ENCODE data around the gene RBL2. TPM values are rescaled to one million over a fixed set of nuclear protein-coding genes. Genes with fewer than 3 reads are reported as not detected.

Gene RBL2
- total and polyA plus RNA-seq, 7 donors: 25.0 to 113 (median 74.9) TPM

DNA sequence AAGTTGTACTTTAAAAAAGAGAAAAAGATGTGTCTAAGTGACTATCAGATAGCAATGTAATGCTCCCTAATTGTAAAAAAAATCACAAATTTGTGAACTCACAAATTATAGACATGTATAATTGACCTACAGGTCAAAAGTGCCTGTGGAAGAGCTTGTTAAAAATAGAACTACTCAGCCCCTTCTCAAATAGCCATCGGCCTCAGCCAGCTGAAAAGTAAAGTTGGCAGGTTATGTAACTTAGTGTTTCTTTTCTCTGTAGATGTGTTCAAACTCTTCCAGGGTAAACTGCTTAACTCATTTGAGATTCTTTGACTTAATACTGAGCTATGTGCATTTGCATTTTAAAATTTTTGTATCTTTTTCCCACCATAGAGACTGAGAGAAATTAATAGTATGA lies 55.5 kb downstream of the RBL2 start:
- H3K4me3 ChIP-seq: no peak overlapping the region
- no peaks in the 10 kb centered on the region for H3K4me1 ChIP-seq
- TF ChIP-seq POLR2AphosphoS5 (IDR thresholded peaks at IDR 0.05): no peak
- TF ChIP-seq, protein P1, sequence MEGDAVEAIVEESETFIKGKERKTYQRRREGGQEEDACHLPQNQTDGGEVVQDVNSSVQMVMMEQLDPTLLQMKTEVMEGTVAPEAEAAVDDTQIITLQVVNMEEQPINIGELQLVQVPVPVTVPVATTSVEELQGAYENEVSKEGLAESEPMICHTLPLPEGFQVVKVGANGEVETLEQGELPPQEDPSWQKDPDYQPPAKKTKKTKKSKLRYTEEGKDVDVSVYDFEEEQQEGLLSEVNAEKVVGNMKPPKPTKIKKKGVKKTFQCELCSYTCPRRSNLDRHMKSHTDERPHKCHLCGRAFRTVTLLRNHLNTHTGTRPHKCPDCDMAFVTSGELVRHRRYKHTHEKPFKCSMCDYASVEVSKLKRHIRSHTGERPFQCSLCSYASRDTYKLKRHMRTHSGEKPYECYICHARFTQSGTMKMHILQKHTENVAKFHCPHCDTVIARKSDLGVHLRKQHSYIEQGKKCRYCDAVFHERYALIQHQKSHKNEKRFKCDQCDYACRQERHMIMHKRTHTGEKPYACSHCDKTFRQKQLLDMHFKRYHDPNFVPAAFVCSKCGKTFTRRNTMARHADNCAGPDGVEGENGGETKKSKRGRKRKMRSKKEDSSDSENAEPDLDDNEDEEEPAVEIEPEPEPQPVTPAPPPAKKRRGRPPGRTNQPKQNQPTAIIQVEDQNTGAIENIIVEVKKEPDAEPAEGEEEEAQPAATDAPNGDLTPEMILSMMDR (IDR thresholded peaks at IDR 0.05): no peak
- no peak for TF ChIP-seq POLR2A (IDR thresholded peaks at IDR 0.05)
- no peak for TF ChIP-seq EP300 (IDR thresholded peaks at IDR 0.05)
- no peak overlapping the region for H3K27ac ChIP-seq
- no peak for DNase-seq
- H3K9me3 ChIP-seq: no peaks in the 10 kb centered on the region
- 92 to 98% methylated on average over 1 of the region's 1 CpG for WGBS, 2 donors
- H3K27me3 ChIP-seq: no peaks in the 10 kb centered on the region
- peaks cover 12 to 94% (median 33%) of the 10 kb centered on the region in 4 donors for H3K36me3 ChIP-seq
- intact Hi-C loops (cut with DNase I): no loop called here

DNA sequence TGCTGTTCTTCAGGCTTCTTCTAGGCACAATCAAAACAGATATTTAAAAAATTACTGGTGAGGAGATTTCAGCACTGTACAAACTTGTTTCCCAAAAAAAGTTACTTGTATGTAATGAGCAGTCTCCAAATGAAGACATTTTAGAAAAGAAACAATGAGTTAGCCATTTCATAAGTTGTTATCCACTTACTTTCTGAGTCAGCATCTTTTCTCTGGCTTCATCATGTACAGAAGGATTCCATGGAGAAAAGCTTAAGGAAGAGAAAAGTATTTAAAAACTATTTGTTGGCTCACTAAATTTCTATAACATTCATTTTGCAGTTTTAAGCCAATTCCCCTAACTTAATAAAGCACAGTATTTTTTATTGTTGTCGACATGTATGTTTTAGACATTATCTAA lies 58.2 kb downstream of the RBL2 start:
- WGBS, 2 donors: 94 to 98% methylated on average over 1 of the region's 1 CpG
- DNase-seq: no peak
- H3K9me3 ChIP-seq: no peaks in the 10 kb centered on the region
- TF ChIP-seq, protein P1 (IDR thresholded peaks at IDR 0.05): no peak
- H3K27me3 ChIP-seq: no peaks in the 10 kb centered on the region
- no peak overlapping the region for H3K4me3 ChIP-seq
- H3K36me3 ChIP-seq: peaks cover 12 to 96% (median 53%) of the 10 kb centered on the region in 4 donors
- no peaks in the 10 kb centered on the region for H3K4me1 ChIP-seq
- intact Hi-C loops (cut with DNase I): no loop called here
- no peak overlapping the region for H3K27ac ChIP-seq

DNA sequence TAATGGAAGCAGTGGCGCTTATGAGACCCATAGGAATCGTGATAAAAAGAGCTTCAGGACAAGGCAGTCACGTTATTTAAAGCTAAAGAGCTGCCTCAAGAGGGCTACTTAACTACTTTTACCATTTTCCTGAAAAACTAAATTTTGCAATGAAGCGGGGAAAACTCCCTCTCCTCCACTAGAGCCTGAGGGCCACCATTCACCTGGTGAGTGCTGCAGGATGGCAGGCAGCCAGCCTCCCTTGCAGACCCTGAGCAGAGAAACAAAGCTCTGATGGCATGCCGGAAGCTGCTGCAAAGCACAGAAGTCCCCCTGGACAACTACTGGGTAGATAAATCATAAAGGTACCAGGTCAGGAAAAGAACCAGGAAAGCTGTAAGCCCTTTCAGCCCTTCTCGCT lies 60.4 kb downstream of the RBL2 start:
- intact Hi-C loops (cut with DNase I): no loop called here
- 96% methylated on average over 6 of the region's 6 CpGs for WGBS, 2 donors
- no peak for TF ChIP-seq POLR2AphosphoS5 (IDR thresholded peaks at IDR 0.05)
- TF ChIP-seq, protein P1 (IDR thresholded peaks at IDR 0.05): no peak
- TF ChIP-seq EP300 (IDR thresholded peaks at IDR 0.05): no peak
- TF ChIP-seq POLR2A (IDR thresholded peaks at IDR 0.05): no peak
- Histone ChIP-seq H3K27me3 (no peaks in the 10 kb centered on the region), H3K4me1 (no peaks in the 10 kb centered on the region), H3K4me3 (no peak overlapping the region), H3K9me3 (no peaks in the 10 kb centered on the region), H3K27ac (no peak overlapping the region), H3K36me3 (peaks cover 12 to 85% (median 54%) of the 10 kb centered on the region in 4 donors)
- no peak for DNase-seq

DNA sequence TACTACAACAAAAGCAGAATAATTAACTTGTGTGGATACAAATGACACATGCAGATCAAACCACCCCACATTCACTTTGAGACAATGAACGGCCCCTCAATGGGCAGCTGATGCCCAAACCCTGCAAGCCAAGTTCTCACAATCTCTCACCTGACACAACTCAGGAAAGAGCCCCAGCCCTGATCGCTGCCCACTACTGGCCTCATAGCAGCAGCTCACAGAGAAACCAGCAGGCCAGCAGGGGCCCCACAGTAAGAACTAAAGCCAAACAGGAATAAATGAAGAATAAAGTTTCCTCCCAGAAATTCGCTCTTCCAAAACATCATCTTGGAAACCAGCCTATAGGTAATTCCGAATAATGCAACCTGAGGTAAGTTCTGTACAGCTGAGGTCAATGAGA lies 61.1 kb downstream of the RBL2 start:
- no peaks in the 10 kb centered on the region for H3K4me1 ChIP-seq
- H3K27me3 ChIP-seq: no peaks in the 10 kb centered on the region
- TF ChIP-seq, protein P1 (IDR thresholded peaks at IDR 0.05): no peak
- TF ChIP-seq POLR2A (IDR thresholded peaks at IDR 0.05): no peak
- 90 to 95% methylated on average over 4 of the region's 4 CpGs for WGBS, 2 donors
- H3K36me3 ChIP-seq: peaks cover 12 to 79% (median 52%) of the 10 kb centered on the region in 4 donors
- H3K4me3 ChIP-seq: no peak overlapping the region
- no peaks in the 10 kb centered on the region for H3K9me3 ChIP-seq
- H3K27ac ChIP-seq: no peak overlapping the region
- intact Hi-C loops (cut with DNase I): no loop called here
- no peak for DNase-seq

DNA sequence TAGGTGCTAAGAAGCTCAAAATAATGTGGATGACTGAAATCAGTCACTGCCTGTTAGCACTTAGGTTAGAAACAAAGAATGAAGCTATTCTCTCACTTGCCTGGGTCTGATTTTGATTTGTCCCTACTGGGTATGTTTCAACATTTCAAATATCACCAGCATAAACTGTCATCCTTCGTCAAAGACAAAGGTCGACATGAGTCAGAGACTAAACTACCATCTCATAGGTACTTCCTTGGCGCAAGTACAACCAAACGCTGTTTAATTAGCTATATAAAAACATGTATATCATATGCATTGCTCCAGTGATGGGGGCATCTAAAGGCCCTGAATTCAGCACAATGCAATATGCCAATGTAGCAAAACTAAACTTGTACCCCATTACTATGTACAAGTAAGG lies 64.7 kb downstream of the RBL2 start:
- H3K27ac ChIP-seq: no peak overlapping the region

More for the DNA sequence above, 64.7 kb downstream of the RBL2 start:
- H3K4me3 ChIP-seq: no peak overlapping the region
- intact Hi-C loops (cut with DNase I): no loop called here
- H3K36me3 ChIP-seq: peaks cover 12 to 43% (median 31%) of the 10 kb centered on the region in 4 donors
- no peak for TF ChIP-seq POLR2AphosphoS5 (IDR thresholded peaks at IDR 0.05)
- TF ChIP-seq EP300 (IDR thresholded peaks at IDR 0.05): no peak
- TF ChIP-seq, protein P1 (IDR thresholded peaks at IDR 0.05): no peak
- no peak for TF ChIP-seq POLR2A (IDR thresholded peaks at IDR 0.05)
- WGBS, 2 donors: 19 to 66% methylated on average over 4 of the region's 4 CpGs
- H3K9me3 ChIP-seq: no peaks in the 10 kb centered on the region
- no peak for DNase-seq
- H3K27me3 ChIP-seq: no peaks in the 10 kb centered on the region
- H3K4me1 ChIP-seq: peaks cover 0 to 23% (median 19%) of the 10 kb centered on the region in 4 donors

Data from sigmoid colon (tissue), 7 donors.